T-helper 1 cell treated with Interleukin-12 subunit alpha and Interleukin-12 subunit beta and Interleukin-4 antibody, amounts not matched to agents 30 μg/mL and 1 μg/mL, for 36 hours (primary cell): ENCODE measurements around the gene C15orf61.

ENCODE experiments used
- H3K27ac Mint-ChIP-seq: one replicate; pipeline ENCODE4 v1.8.0; 2021; ENCODE audit warnings: mild to moderate bottlenecking, mixed read lengths
- H3K27me3 Mint-ChIP-seq: one replicate; pipeline ENCODE4 v1.8.0; 2021; ENCODE audit warnings: low read depth, mixed read lengths
- H3K36me3 Mint-ChIP-seq: one replicate; pipeline ENCODE4 v1.8.0; 2021; ENCODE audit warnings: low read depth, mixed read lengths
- H3K4me1 Mint-ChIP-seq: one replicate; pipeline ENCODE4 v1.8.0; 2021; ENCODE audit warnings: low read depth, mixed read lengths
- H3K4me3 Mint-ChIP-seq: one replicate; pipeline ENCODE4 v1.8.0; 2021; ENCODE audit warnings: mild to moderate bottlenecking, moderate library complexity, mixed read lengths
- H3K9me3 Mint-ChIP-seq: one replicate; pipeline ENCODE4 v1.8.0; 2021; ENCODE audit warnings: mixed read lengths

The C15orf61 gene

GRCh38 chr15:67550522-67550921 is 29.6 kb downstream of the C15orf61 start:
- Mint-ChIP-seq H3K27ac (no peak overlapping the region), H3K36me3 (peaks cover 18% of the 10 kb centered on the region), H3K9me3 (no peaks in the 10 kb centered on the region), H3K4me1 (peaks cover 2% of the 10 kb centered on the region), H3K4me3 (no peak overlapping the region), H3K27me3 (no peaks in the 10 kb centered on the region)

DNA sequence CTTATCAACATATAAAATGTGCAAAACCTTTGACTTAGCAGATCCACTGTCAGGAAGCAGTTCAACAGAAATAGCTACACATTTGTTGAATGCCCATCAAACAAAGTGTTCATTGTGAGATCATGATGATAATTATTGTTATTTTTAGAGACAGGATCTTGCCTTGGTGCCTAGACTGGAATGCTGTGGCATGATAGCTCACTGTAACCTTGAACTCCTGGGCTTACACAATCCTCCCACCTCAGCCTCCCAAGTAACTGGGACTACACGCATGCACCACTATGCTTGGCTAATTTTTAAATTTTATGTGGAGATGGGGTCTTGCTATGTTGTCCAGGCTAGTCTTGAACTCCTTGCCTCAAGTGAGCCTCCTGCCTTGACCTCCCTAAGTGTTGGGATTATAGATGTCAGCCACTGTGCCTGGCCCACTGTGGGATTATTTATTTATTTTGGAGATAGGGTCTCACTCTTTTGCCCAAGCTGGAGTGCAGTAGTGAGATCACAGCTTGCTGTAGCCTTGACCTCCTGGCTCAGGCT is 30.3 kb downstream of the C15orf61 start:
- H3K4me3 Mint-ChIP-seq: no peak overlapping the region
- H3K27ac Mint-ChIP-seq: no peak overlapping the region
- H3K9me3 Mint-ChIP-seq: no peaks in the 10 kb centered on the region
- H3K4me1 Mint-ChIP-seq: peaks cover 2% of the 10 kb centered on the region
- H3K27me3 Mint-ChIP-seq: no peaks in the 10 kb centered on the region
- peaks cover 21% of the 10 kb centered on the region for H3K36me3 Mint-ChIP-seq

- Mint-ChIP-seq H3K9me3 (peaks cover 7% of the 10 kb centered on the region), H3K36me3 (peaks cover 32% of the 10 kb centered on the region), H3K27ac (no peak overlapping the region), H3K4me3 (no peak overlapping the region), H3K27me3 (no peaks in the 10 kb centered on the region), H3K4me1 (no peaks in the 10 kb centered on the region)
These were observed 33.6 kb downstream of the C15orf61 start for GRCh38 chr15:67554580-67554979.

GRCh38 chr15:67556976-67557570 is 36.1 kb downstream of the C15orf61 start:
- no peaks in the 10 kb centered on the region for H3K4me1 Mint-ChIP-seq
- no peaks in the 10 kb centered on the region for H3K27me3 Mint-ChIP-seq
- H3K4me3 Mint-ChIP-seq: no peak overlapping the region
- peaks cover 7% of the 10 kb centered on the region for H3K9me3 Mint-ChIP-seq
- H3K27ac Mint-ChIP-seq: no peak overlapping the region
- H3K36me3 Mint-ChIP-seq: peaks cover 30% of the 10 kb centered on the region

DNA sequence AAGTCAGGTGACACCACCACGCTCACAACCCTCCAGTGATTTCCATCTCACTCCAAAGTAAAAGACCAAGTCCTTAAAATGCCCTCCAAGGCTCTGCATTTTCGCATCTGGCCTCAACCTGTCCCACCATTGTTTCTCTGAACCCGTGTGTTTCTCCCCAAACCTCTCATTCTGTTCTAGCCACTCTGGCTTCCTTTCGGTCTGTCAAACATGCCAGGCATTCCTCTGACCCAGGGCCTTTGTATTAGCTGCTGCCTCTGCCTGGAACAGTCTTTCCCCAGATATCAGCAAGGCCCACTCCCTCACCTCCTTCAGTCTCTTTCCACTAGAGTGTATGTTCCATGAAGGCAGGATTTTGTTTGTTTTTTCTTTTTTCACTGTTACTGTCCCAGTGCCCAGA is 37.6 kb downstream of the C15orf61 start:
- H3K27ac Mint-ChIP-seq: no peak overlapping the region
- H3K36me3 Mint-ChIP-seq: peaks cover 31% of the 10 kb centered on the region
- H3K4me3 Mint-ChIP-seq: no peak overlapping the region
- H3K27me3 Mint-ChIP-seq: no peaks in the 10 kb centered on the region
- no peaks in the 10 kb centered on the region for H3K4me1 Mint-ChIP-seq
- peaks cover 7% of the 10 kb centered on the region for H3K9me3 Mint-ChIP-seq

DNA sequence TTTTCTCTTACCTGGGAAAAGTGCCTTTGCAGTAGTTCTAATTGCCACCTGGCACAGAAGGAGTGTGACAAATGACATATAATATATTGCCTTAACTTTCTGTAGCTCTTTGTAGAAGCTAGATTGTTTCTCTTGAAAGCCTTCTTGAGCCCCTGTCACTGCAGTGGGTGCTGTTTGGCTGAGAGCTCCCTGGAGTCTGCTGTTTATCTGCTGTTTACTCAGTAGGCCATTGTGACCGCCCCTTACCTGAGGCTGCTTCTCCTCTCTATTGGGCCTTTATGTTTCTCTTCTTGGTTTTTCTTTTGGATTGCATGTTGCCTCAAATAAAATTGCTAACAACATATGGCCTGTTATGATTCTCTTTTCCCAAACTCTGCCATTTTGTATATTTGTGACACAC is 38.2 kb downstream of the C15orf61 start:
- H3K4me1 Mint-ChIP-seq: peaks cover 5% of the 10 kb centered on the region
- H3K27ac Mint-ChIP-seq: no peak overlapping the region
- no peaks in the 10 kb centered on the region for H3K27me3 Mint-ChIP-seq
- H3K4me3 Mint-ChIP-seq: no peak overlapping the region
- peaks cover 7% of the 10 kb centered on the region for H3K9me3 Mint-ChIP-seq
- H3K36me3 Mint-ChIP-seq: peaks cover 31% of the 10 kb centered on the region

DNA sequence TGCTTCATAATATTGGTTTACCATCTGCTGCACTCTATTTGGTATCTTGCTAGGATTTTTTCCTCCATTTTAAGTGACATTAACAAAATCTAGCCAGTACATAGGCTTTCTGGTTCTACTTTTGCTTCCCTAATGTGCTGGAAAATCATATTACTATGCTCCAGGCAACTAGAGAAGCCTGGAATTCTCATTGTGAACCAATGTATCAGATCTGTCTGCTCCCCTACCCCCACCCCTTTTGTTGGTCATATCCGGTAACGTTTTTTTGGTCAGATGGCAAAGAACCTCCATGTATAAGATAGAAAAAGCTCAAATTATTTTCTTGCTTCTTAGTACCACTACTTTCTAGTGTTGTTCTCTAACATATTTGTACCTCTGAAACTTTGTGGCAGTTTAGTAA is 38.6 kb downstream of the C15orf61 start:
- no peak overlapping the region for H3K4me3 Mint-ChIP-seq
- H3K27ac Mint-ChIP-seq: no peak overlapping the region
- H3K36me3 Mint-ChIP-seq: peaks cover 29% of the 10 kb centered on the region
- H3K9me3 Mint-ChIP-seq: peaks cover 7% of the 10 kb centered on the region
- H3K27me3 Mint-ChIP-seq: no peaks in the 10 kb centered on the region
- peaks cover 9% of the 10 kb centered on the region for H3K4me1 Mint-ChIP-seq

DNA sequence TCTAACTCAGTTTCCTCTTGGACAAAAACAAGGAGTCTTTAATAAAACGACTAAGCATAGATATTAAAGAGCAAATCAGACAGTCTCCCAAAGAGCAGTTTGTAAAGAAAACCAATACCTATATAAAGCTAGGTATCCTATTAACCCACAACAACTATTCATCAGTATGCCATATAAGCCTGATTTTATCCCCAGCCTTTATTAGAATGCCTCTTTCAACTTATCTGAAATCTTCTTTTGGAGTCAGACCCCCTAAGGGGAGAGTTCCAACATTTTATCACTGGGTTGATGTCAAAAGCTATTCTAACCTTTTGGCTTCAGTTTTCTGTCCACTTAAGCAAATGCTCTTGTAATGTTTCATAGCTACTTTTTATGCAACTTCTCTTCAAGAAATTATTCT is 39.4 kb downstream of the C15orf61 start:
- Mint-ChIP-seq H3K4me3 (no peak overlapping the region), H3K9me3 (peaks cover 7% of the 10 kb centered on the region), H3K4me1 (peaks cover 12% of the 10 kb centered on the region), H3K27me3 (no peaks in the 10 kb centered on the region), H3K36me3 (peaks cover 28% of the 10 kb centered on the region), H3K27ac (no peak overlapping the region)

DNA sequence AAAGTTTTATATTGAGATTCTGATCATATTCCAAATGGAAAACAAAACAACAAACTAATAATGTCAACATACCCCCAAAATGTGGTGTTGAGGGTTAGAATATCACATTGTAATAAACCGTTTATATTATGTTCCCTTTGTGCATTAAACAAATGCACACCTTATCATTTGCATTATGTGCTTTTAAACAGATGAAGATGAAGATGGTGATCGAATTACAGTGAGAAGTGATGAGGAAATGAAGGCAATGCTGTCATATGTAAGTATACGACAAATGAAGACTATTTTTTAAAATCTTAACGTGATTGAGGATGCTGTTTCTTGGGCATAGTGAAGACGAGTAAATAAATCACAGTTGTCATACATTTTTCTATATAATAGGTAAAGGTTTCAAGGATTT is 42.2 kb downstream of the C15orf61 start:
- Mint-ChIP-seq H3K4me1 (peaks cover 15% of the 10 kb centered on the region), H3K4me3 (no peak overlapping the region), H3K36me3 (peaks cover 33% of the 10 kb centered on the region), H3K9me3 (peaks cover 6% of the 10 kb centered on the region), H3K27ac (no peak overlapping the region), H3K27me3 (no peaks in the 10 kb centered on the region)

DNA sequence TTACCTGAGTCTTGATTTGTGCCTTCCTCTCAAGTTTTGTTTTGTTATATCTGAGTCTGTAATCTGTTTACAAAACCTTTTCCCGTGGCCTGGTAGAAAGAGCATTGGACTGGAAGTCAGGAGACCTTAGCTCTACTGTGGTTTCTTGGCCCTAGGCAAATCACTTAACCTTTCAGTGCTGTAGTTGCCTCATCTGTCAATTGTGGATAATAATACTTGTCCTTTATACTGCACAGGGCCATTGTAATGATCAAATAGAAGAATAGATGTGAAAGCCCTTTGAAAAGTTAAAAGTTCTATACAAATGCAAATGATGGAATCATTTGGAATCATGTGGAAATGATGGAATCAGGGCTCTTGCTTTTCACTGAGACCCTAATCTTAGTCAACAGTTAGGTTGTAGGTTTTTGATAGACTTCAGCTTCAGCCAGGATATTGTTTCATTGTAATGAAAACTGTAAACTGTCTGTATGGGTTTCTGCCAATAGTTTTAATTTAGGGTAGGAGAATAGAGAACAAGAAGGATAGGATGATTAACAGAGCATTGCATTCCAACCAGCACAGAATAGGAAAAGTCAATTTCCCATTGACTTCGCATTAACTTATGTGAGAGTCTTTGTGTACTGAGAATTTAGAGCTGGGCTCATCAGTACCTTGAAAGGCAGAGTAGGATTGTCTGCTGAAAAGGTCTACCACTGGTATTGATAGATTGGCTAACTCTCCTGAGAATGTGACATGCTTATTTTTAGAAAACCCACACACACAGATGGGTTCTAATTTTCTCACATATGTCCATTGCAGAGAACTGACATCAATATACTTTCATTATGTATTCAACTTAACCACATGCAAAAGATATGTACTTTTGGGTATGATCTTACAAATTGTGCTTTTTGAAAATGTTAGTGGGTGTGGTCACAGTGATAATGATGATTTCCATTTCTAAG is 43.4 kb downstream of the C15orf61 start:
- Mint-ChIP-seq H3K4me1 (peaks cover 15% of the 10 kb centered on the region), H3K27ac (no peak overlapping the region), H3K9me3 (no peaks in the 10 kb centered on the region), H3K27me3 (no peaks in the 10 kb centered on the region), H3K36me3 (peaks cover 28% of the 10 kb centered on the region), H3K4me3 (no peak overlapping the region)

GRCh38 chr15:67564968-67565345 is 44.0 kb downstream of the C15orf61 start:
- peaks cover 15% of the 10 kb centered on the region for H3K4me1 Mint-ChIP-seq
- H3K27me3 Mint-ChIP-seq: no peaks in the 10 kb centered on the region
- H3K27ac Mint-ChIP-seq: no peak overlapping the region
- no peaks in the 10 kb centered on the region for H3K9me3 Mint-ChIP-seq
- no peak overlapping the region for H3K4me3 Mint-ChIP-seq
- H3K36me3 Mint-ChIP-seq: peaks cover 23% of the 10 kb centered on the region

DNA sequence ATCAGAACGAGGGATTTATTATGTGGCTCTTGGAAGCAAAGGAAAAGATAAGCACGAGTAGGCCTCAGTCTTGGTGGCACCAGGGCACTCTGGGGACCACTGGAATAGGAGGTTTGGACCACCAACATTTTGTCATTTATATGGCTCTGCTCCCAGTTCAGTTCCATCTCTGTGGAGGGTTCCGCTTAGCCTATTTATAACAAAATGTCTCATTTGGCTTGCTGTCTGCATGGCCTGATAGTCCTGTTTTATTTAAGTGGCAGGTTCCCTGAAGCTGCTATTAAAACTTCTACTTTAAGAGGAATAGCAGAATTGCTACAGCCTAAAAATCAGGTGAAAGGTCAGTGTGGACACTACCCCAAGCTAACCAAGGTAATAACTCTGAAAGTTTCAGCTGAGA is 48.7 kb downstream of the C15orf61 start:
- H3K27me3 Mint-ChIP-seq: no peaks in the 10 kb centered on the region
- peaks cover 5% of the 10 kb centered on the region for H3K4me1 Mint-ChIP-seq
- H3K9me3 Mint-ChIP-seq: no peaks in the 10 kb centered on the region
- peaks cover 19% of the 10 kb centered on the region for H3K36me3 Mint-ChIP-seq
- H3K4me3 Mint-ChIP-seq: no peak overlapping the region
- no peak overlapping the region for H3K27ac Mint-ChIP-seq

DNA sequence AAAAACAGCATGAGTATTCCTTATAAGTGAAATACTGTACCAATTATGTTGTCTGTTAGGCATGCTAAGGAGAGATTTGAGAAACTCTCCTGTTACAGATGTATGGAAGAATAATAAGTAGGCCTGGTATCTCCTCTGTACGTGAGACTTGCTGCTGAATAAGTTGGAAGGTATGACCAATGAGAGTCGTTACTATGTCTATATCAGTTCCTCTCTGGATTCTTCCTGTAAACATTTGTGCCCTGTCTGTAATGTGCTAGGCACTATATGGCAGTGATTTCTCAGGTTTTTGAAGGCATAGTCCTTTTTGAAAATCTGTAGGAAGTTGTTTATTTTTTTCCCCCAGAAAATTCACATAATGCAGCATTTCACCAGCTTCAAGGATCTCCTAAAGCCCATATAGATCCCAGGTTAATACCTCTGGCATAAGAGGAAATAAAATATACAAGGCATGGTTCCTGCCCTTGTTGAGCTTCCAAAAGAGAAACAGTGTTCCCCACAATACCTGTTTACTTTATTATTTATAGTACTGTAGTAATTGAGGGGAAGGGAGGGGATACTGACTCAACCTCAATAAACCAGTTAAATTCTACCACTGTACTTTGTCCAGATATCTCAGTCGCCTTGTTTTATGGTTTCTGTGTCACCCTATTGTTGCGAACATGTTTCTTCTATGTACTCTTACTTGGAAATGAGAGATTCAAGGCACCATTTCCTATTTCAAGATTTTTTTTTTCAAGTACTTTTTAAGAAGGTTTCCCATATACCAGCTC is 50.1 kb downstream of the C15orf61 start:
- Mint-ChIP-seq H3K27me3 (no peaks in the 10 kb centered on the region), H3K4me3 (no peak overlapping the region), H3K27ac (no peak overlapping the region), H3K36me3 (peaks cover 12% of the 10 kb centered on the region), H3K4me1 (peaks cover 3% of the 10 kb centered on the region), H3K9me3 (no peaks in the 10 kb centered on the region)

- Mint-ChIP-seq H3K36me3 (peaks cover 12% of the 10 kb centered on the region), H3K4me1 (peaks cover 3% of the 10 kb centered on the region), H3K27ac (no peak overlapping the region), H3K9me3 (no peaks in the 10 kb centered on the region), H3K4me3 (no peak overlapping the region), H3K27me3 (no peaks in the 10 kb centered on the region)
These were observed 50.9 kb downstream of the C15orf61 start for GRCh38 chr15:67571648-67572415.
